Sigmoid colon (tissue), 4 donors: ENCODE results near the gene APC.

Experiments used
- CTCF ChIP-seq, 4 experiments: fragments of 450-650 bp in 3 of 4; fragments of 200-600 bp in 1 of 4; IDR thresholded peaks; one replicate each; pipeline ENCODE4 v1.5.1; 2016 to 2019; ENCODE audit warnings: antibody characterized with exemption in 4 of 4, mild to moderate bottlenecking in 3 of 4, moderate library complexity in 2 of 4
- POLR2AphosphoS5 ChIP-seq, 4 donors: sonication (generic); formaldehyde crosslinking; IDR thresholded peaks; one replicate each; pipeline ENCODE4 v1.6.1; 2017; ENCODE audit warnings: antibody characterized with exemption in 4 of 4

GRCh38 chr5:112886975-112887374 lies 149.3 kb downstream of the APC start:
- no peak for TF ChIP-seq CTCF (IDR thresholded peaks at IDR 0.05)
- TF ChIP-seq POLR2AphosphoS5 (IDR thresholded peaks at IDR 0.05), result no peak
